G401 (cell line): ENCODE measurements around the gene KRT35. TPM values are rescaled to one million over a fixed set of nuclear protein-coding genes. Genes with fewer than 3 reads are reported as not detected.
"Not testable (repeated sequence)": the region's sequence is repeated elsewhere in the genome, so short reads cannot be mapped to it uniquely, and the experiment has no call there.

Source experiments
- DNase-seq: peaks from one replicate; pipeline ENCODE4 v3.0.0-alpha.2; 2015; ENCODE audit warnings: low spot score
- in situ Hi-C: cut with HindIII; loops from 2 replicates; pipeline ENCODE4 v1.10.0; 2016; ENCODE audit warnings: low sequenced_read_pairs, mixed read lengths
- total RNA-seq: library from RNA; depleted of rRNA; stranded (reverse); fragments of >200 nt; shearing (Covaris generic); gene quantifications from 2 replicates; pipeline ENCODE4 v1.2.3, GENCODE V29; 2014; rRNA removed

Gene KRT35
- total RNA-seq, 1 experiment from 2014 or later, result not detected

DNA sequence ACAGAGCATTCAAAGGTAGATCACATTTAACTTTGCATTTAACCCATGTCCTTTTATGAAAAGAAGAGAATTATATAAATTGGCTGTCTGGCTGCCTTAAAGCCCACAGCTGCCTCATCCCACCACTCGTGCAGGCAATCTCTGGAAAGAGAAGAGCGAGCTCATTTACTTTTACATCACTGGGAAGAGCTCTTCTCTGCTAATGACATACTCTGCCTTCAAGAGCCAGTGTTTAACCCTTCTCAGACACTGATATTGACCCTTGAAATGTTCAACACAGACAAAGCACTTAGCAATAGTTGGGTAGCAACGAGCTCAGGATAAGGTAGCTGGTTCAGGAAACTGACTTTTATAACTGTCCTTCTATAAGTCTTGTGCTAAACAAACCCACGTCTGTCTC lies 46.9 kb downstream of the KRT35 start:
- in situ Hi-C loops, result no loop called here
- no peak for DNase-seq

DNA sequence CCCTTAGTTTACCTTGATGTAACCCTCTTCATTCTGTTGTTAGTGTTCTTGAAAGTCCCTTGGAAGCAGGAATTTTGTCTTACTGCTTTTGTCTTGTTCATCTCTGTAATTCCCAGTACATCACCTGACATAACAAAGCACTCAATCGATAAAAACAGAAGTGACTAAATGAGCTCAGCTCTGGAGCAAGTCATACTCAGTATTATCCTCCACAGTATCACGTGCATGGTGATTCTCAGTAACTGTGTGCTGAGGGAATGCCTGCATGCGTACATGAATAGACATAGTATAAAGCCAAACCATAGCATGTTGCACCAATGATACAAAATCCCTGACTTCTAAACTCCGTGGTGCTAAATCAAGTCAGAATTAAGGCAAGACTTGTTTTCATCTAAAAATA lies 47.4 kb downstream of the KRT35 start:
- DNase-seq, result no peak
- in situ Hi-C loops, result no loop called here

DNA sequence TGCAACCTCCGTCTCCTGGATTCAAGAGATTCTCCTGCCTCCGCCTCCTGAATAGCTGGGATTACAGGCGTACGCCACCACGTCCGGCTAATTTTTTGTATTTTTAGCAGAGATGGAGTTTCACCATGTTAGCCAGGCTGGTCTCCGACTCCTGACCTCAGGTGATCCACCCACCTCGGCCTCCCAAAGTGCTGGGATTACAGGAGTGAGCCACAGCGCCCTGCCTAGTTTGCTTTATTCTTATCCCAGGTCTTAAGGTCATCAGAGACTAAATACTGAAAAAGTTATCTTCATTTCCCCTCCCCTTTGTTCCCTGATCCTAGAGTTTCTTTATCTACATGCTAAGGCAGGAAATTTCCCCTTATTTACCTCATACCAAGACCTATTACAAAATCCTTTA lies 50.6 kb downstream of the KRT35 start:
- in situ Hi-C loops, DNase-seq: not testable (repeated sequence)

DNA sequence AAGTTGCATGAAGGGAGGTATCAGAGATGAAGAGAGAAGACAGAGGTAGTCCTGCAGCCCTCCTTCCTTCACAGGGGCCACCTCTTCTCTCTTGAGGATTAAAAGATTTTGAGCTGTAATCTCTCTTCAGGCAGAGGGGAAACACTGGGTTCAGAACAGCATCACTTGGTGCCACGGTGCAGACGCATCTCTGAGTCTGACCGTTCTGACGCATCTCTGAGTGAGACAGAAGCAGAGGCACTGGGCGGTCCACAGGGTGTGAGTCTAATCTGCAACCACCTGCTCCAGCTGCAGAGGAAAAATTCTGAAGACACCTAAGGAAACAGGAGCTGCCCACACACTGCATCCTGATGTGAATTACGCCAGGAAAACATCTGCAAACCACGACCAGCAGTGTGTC lies 51.3 kb downstream of the KRT35 start:
- no peak for DNase-seq
- in situ Hi-C loops, result no loop called here

DNA sequence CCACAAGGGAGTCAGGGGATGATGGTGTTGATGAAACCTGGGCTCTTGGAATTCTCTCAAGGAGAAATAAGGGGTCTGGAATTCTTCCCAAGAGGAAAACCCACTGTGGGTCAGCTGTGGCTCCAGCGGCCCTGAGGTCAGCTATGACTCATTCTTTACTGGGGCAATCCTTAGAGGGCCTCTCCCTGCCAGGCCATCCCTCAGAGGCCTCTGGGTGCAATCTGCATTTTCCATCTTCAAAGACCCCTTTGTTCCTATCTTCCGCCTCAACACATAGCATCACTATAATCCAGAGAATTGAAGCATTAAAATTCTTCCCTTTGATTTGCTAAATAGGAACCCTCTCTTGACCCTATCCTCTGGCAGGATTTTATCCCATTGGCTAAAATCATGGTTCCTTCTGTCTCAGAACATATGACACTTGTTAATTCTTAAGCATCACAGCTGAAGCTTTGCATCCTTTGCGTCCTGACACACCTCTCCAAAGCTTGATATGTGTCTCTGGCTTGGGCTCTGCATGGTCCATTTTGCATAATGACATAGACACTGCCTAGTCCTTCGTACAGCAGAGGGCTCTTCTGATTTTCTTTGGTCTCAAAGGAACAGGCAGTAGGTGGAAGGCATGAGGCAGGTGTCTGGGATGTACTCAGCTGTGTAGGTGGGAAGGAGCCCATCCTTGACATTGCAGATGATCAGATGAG lies 52.2 kb downstream of the KRT35 start:
- no peak for DNase-seq
- in situ Hi-C loops, result no loop called here

Other genes starting within 250 kb of the KRT35 start
- gene KRTAP9-3, start 248.7 kb downstream of the KRT35 start, total RNA-seq, result not detected in 2 replicates
- gene KRTAP9-8, start 243.2 kb downstream of the KRT35 start, total RNA-seq, result not detected in 2 replicates
- gene KRTAP9-4, start 231.5 kb downstream of the KRT35 start, total RNA-seq, result not detected in 2 replicates
- gene KRTAP9-9, start 225.8 kb downstream of the KRT35 start, total RNA-seq, result not detected in 2 replicates
- gene KRTAP9-6, start 215.8 kb downstream of the KRT35 start, total RNA-seq, result not detected in 2 replicates
- not detected in 2 replicates for gene KRTAP9-7, start 205.5 kb downstream of the KRT35 start, total RNA-seq
- not detected in 2 replicates for gene KRTAP29-1, start 178.3 kb downstream of the KRT35 start, total RNA-seq
- not detected in 2 replicates for gene KRTAP16-1, start 171.8 kb downstream of the KRT35 start, total RNA-seq
- gene KRTAP17-1, start 165.4 kb downstream of the KRT35 start, total RNA-seq, result not detected in 2 replicates
- not detected in 2 replicates for gene KRT33A, start 130.3 kb downstream of the KRT35 start, total RNA-seq
- not detected in 2 replicates for gene KRT33B, start 111.3 kb downstream of the KRT35 start, total RNA-seq
- gene KRT34, start 98.8 kb downstream of the KRT35 start, total RNA-seq, result not detected in 2 replicates
- not detected in 2 replicates for gene KRT31, start 83.5 kb downstream of the KRT35 start, total RNA-seq
- not detected in 2 replicates for gene KRT37, start 56.6 kb downstream of the KRT35 start, total RNA-seq
- gene KRT38, start 40.2 kb downstream of the KRT35 start, total RNA-seq, result not detected in 2 replicates
- gene KRT32, start 13.8 kb downstream of the KRT35 start, total RNA-seq, result not detected in 2 replicates
- not detected in 2 replicates for gene KRT36, start 8.8 kb upstream of the KRT35 start, total RNA-seq
- gene KRT13, start 24.5 kb upstream of the KRT35 start, total RNA-seq, result not detected in 2 replicates
- gene KRT15, start 37.7 kb upstream of the KRT35 start, total RNA-seq, result not detected in 2 replicates
- 7.8 TPM in 1 of 2 replicates, not detected in the other for gene KRT19, start 47.2 kb upstream of the KRT35 start, total RNA-seq
- gene KRT9, start 90.9 kb upstream of the KRT35 start, total RNA-seq, result not detected in 2 replicates
- gene KRT14, start 105.7 kb upstream of the KRT35 start, total RNA-seq, result not detected in 2 replicates
- not detected in 2 replicates for gene KRT16, start 131.6 kb upstream of the KRT35 start, total RNA-seq
- gene KRT17, start 143.4 kb upstream of the KRT35 start, total RNA-seq, result not detected in 2 replicates
- gene EIF1, start 207.7 kb upstream of the KRT35 start, total RNA-seq, result 18.0 and 39.6 TPM in 2 replicates
- gene GAST, start 231.2 kb upstream of the KRT35 start, total RNA-seq, result not detected in 2 replicates